GM19239 (cell line): ENCODE measurements around the gene SPDYE8.
"Not testable (repeated sequence)": the region's sequence is repeated elsewhere in the genome, so short reads cannot be mapped to it uniquely, and the experiment has no call there.

ENCODE experiments used
- DNase-seq: peaks from one replicate; pipeline ENCODE4 v3.0.0; 2011; ENCODE audit warnings: low spot score; ENCODE audit not compliant: insufficient read length
- FAIRE-seq: peaks from 2 replicates; lab custom pipeline; 2011; peaks lifted over from hg19 to GRCh38; lab: Jason Lieb, UNC

SPDYE8 gene, protein sequence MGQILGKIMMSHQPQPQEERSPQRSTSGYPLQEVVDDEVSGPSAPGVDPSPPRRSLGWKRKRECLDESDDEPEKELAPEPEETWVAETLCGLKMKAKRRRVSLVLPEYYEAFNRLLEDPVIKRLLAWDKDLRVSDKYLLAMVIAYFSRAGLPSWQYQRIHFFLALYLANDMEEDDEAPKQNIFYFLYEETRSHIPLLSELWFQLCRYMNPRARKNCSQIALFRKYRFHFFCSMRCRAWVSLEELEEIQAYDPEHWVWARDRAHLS

DNA sequence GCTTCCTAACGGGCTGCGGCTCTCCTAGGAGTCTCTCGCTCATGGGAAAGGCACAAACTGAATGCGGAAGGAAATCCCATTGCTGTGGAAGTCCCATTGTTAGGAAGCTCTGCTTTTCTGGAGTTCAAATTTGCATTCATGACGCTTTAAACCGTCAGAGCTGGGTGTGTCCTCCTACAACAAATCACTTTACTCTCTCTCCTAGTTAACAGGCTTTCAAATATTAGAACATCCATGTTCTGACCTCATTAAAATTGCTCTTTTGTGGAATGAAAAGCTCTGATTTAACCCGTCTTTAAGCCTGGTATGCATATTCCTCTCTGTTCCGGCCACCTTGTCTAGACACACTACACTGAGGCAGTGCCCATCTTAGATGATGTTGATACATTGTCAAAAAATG lies at the start of gene SPDYE8:
SPDYE8 (minus strand) TSS at position 101 of the 400 bp plus-strand sequence. CDS start 1,800 bp downstream, outside the sequence.
- DNase-seq, FAIRE-seq: not testable (repeated sequence)

DNA sequence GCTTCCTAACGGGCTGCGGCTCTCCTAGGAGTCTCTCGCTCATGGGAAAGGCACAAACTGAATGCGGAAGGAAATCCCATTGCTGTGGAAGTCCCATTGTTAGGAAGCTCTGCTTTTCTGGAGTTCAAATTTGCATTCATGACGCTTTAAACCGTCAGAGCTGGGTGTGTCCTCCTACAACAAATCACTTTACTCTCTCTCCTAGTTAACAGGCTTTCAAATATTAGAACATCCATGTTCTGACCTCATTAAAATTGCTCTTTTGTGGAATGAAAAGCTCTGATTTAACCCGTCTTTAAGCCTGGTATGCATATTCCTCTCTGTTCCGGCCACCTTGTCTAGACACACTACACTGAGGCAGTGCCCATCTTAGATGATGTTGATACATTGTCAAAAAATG lies 28.2 kb upstream of the SPDYE8 start, which contains the start of gene SPDYE11:
SPDYE11 (minus strand) TSS at position 101 of the 400 bp plus-strand sequence. CDS start 1,800 bp downstream, outside the sequence.
- not testable (repeated sequence) for DNase-seq, FAIRE-seq

DNA sequence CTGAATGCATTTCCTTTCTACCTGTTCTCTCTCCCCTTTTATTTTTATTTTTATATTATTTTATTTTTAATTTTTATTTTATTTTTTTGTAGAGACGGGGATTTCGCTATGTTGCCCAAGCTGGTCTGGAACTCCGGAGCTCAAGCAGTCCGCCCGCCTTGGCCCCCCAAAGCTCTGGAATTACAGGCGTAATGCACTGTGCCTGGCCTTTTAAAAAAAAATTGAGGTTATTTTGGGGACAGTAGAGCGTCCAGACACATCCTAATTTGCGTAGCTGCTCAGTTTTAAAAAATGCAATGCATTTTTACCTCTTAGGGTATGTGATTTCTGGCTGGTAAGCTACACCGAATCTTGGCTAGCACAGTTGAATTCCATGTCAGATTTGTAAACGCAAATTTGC lies 23.1 kb downstream of the SPDYE8 start:
- FAIRE-seq, DNase-seq: not testable (repeated sequence)

DNA sequence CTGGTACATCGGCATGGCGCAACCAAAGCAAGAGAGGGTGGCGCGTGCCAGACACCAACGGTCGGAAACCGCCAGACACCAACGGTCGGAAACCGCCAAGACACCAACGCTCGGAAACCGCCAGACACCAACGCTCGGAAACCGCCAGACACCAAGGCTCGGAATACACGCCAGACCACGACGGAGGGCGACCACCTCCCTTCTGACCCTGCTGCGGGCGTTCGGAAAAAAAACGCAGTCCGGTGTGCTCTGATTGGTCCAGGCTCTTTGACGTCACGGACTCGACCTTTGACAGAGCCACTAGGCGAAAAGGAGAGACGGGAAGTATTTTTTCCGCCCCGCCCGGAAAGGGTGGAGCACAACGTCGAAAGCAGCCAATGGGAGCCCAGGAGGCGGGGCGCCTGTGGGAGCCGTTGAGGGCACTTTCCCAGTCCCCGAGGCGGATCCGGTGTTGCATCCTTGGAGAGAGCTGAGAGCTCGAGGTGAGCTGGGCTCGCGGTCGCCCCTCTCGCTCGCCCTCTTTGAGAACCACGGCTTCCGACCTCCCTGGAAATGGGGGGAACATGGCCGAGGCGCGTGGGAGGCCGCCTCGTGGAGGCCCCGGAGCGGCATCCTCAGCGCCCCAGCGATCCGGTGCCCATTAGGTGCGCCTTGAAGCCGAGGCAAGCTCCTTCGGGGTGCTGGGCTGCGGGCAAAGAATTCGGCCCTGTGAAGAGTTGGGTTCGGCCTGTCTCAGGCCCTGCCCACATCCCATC lies 23.7 kb downstream of the SPDYE8 start:
- not testable (repeated sequence) for DNase-seq, FAIRE-seq

DNA sequence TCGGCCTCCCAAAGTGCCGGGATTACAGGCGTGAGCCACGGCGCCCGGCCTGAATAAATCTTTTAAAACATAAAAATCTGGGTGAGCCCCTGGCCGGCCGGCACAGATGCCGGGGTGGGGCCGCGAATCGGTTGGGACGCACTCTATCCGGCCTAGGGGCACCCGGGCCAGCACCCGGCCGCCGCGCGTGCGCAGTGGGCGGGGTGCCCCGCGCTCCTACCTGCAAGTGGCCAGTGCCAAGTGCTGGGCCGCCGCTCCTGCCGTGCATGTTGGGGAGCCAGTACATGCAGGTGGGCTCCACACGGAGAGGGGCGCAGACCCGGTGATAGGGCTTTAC lies 24.2 kb downstream of the SPDYE8 start:
- not testable (repeated sequence) for DNase-seq, FAIRE-seq

DNA sequence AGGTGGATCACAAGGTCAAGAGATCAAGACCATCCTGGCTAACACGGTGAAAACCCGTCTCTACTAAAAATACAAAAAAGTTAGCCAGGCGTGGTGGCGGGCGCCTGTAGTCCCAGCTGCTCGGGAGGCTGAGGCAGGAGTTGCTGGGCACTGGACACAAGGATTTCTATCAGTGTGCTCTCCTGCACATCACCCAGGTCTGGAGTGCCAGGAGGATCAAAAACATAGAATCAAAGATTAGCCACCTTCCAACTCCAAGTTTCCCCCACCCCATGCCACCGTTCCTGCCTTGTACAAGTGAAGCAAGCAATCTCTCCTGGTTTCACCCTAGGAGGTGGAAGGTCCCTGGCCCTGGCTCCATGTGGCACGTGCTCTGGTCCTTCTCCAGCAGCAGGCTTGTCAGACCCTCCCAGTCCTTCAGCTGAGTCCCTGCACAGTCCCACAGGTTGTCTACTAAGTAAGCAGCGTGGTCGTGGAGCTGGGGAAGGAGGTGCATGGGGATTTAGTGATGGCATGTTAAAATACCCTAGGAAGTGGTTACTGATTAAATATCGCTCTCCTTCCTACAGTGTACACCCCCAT lies 31.6 kb downstream of the SPDYE8 start:
- not testable (repeated sequence) for FAIRE-seq, DNase-seq

DNA sequence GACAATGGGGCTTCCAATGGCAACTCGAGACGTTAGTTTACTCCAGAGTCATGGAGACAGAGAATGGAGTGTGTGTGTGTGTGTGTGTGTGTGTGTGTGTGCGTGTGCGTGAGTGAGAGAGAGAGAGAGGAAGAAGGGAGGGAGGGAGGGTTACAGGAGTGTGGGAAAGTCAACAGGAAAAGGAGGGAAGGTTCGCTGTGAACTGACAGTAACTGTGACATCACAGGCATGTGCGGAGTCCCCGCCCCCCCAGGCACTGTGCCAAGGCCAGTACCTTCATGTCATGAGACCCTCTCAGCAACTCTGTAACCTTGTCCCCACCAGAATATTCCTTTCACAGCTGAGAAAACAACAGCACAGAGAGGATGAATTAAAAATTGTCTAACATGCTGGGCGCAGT lies 32.1 kb downstream of the SPDYE8 start:
- DNase-seq, FAIRE-seq: not testable (repeated sequence)

DNA sequence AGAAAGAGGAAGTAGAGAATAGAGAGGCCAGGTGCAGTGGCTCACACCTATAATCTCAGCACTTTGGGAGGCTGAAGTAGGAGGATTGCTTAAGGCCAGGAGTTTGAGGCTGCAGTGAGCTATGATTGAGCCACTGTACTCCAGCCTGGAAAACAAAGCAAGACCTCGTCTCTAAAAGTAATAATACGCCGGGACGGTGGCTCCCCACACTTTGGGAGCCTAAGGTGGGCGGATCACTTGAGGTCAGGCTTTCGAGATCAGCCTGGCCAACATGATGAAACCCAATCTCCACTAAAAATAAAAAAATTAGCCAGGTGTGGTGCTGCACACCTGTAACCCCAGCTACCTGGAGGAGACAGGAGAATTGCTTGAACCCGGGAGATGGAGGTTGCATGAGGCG lies 34.1 kb downstream of the SPDYE8 start:
- not testable (repeated sequence) for FAIRE-seq, DNase-seq

DNA sequence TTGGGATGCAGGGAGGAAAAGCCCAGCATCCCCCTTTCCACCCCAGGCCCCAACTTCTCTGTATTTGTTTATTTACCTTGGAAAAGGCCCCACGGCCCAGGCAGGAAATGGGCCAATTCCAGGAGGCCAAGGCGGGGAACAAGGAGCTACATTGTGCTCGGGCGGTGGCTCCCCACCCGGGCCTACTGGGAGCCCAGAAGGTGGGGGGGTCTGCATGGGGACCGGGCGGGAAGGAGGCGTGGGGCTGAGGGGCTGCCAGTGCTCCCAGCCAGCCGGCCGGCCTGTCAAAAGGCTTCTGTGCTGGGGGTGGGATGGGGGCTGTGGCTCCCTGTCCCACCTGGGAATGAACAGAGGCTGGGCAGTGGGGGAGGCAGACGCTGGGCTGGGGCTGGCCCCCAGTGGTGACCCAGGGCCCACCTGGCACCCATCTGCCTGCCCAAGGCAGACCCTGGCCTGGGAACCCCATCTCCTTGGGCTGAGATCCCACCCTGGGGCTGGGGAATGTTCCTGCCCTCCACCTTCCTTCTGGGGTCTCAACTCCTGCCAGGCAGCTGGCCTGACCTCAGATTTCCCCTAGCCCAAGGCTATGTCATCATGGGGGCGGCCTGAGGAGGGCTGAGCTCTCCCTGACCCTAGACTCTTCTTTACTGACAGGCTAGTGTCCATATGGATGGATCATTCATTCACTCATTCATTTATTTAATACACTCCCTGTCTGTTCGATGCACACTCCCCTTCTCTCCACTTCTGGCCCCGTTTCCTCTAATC lies 39.2 kb downstream of the SPDYE8 start:
- FAIRE-seq, DNase-seq: not testable (repeated sequence)

DNA sequence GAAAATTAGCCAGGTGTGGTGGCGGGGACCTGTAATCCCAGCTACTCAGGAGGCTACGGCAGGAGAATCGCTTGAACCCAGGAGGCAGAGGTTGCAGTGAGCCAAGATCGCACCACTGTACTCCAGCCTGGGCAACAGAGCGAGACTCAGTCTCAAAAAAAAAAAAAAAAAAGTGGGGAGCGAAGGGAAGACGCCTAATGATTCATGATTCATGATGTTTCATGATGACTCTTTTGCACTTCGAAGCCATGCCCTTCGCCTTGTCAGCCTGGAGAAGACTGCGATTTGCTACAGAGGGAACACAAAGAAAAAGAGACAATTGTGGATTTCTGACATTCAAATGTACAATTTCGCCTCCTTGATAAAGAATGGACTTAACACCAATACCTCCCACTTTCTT lies 47.5 kb downstream of the SPDYE8 start:
- not testable (repeated sequence) for DNase-seq, FAIRE-seq

DNA sequence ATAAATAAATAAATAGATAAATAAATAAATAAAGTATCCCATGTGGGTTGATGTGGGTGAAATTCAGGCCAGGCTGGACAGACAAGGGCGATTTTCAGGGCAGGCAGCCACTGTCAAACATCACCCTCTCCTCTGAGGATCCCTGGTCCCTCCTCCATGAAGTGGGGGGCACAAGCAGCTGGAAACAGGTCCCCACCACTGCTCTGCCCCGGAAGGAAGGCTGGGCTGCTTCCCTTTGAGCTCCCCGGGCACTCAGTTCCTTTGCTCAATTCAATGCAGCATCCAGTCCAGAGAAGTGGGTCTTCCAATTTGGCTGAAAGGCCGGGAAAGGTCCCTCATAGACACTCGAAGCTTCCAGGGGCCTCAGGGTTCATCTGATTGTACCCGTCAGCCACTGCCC lies 49.2 kb downstream of the SPDYE8 start:
- not testable (repeated sequence) for FAIRE-seq, DNase-seq

DNA sequence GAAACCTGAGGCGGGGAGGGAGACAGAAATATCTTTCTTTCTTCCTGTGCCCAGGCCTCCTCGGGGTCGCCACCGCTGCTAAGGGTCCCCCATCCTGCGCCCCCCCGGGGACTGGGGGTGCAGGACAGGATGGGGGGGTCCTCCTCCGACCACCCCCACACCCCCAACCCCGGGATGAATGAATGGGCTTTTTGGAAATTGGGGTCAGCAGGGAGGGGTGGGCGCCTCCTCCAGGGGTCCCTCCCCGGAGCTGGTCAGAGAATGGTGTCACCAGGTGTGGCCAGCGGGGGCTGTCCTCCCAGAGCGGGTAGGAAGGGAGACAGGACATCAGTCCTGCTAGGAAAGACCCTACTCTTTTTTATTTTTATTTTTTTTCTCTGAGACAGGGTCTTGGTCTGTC lies 53.1 kb downstream of the SPDYE8 start:
- DNase-seq, FAIRE-seq: not testable (repeated sequence)

DNA sequence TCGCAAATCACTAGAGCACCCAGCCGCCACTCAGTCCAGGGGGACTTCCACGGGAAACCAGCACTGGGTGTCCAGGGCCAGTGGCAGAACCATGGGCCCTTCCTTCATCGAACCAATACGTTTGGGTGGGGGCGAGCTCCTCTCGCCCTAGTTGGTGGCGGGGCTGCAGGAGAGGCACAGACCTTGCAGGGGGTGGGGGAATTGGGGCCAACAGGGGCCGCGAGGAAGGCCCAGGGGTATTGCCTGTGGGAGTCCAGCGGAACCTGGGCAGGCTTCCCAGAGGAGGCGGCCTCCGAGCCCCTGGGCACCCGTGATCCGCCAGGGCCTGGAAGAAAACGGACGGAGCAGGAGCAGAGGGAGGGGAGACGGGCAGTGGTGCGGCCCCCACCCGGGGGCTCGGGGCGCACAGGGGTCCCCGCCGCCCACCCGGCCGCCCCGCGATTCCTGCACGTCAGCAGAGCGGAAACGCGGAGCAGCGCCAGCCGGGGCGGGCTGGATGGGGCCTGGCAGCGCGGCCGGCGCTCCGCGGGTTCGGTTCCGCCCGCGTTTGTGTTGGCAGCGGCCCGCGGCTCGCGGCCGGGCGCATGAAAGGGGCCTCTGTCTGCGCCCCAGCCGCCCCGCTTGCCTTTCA lies 53.8 kb downstream of the SPDYE8 start:
- FAIRE-seq, DNase-seq: not testable (repeated sequence)

DNA sequence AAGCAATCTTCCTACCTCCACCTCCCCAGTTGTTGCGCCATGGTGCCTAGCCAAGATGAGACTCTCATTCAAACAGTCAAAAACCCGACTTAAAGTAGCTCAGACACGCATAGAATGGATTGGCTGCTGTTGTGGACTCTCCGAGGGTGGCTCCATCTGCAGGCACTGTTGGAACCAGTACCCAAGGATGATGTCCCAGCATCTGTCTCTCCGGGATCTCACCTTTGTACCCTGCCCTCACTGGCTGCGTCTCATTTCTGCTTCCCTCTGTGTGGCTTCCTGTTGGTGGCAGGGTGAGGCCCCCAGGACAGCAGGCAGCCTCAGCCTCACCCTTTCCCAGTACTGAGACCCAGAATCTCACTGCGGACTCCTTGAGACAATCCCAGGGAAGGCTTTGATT lies 54.8 kb downstream of the SPDYE8 start:
- not testable (repeated sequence) for DNase-seq, FAIRE-seq

DNA sequence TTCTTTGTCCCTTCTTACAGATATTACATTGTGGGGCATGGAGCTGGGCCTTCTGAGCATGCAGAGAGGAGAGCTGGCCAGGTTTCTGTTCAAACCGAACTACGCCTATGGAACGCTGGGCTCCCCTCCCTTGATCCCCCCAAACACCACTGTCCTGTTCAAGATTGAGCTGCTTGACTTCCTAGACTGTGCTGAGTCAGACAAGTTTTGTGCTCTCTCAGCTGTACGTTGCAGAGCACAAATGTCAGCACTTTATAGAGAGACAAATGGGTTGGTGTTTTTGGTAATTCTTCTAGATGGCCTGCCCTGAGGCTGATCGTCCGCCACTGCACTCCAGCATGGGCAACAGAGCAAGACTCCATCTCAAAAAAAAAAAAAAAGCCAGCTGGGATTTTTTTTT lies 58.1 kb downstream of the SPDYE8 start:
- not testable (repeated sequence) for DNase-seq, FAIRE-seq
